ENCODE results near the gene FRMPD1. TPM values are rescaled to one million over a fixed set of nuclear protein-coding genes. Genes with fewer than 3 reads are reported as not detected.

FRMPD1 gene
- polyA plus RNA-seq, 2 of the 4 experiments (the other 2 are of a cell fraction): 0.01 TPM; not detected in 1

- CTCF ChIA-PET: no interaction called here
- Histone ChIP-seq H3K4me1 (no peaks in the 10 kb centered on the region), H3K9me3 (no peaks in the 10 kb centered on the region), H3K4me3 (no peak overlapping the region), H3K4me2 (no peak overlapping the region), H3K27ac (no peak overlapping the region)
- POLR2A ChIA-PET: no interaction called here
- no peak for TF ChIP-seq ATOH8 (CRISPR knock-in tag; IDR thresholded peaks at IDR 0.05; ENCODE audit: low read depth)
- no peak for TF ChIP-seq ZC3H11A (IDR thresholded peaks at IDR 0.05)
- TF ChIP-seq ZSCAN20 (CRISPR knock-in tag; IDR thresholded peaks at IDR 0.05): no peak
- TF ChIP-seq TFCP2L1 (CRISPR knock-in tag; IDR thresholded peaks at IDR 0.05): no peak
- no peak for TF ChIP-seq ZNF302 (CRISPR knock-in tag; IDR thresholded peaks at IDR 0.05)
- TF ChIP-seq USF2 (IDR thresholded peaks at IDR 0.05): no peak
- DNase-seq (ENCODE audit: low read depth in 1 of 2, low spot score in 1 of 2) (no peak), FAIRE-seq (no peak), ATAC-seq (no peak)
- WGBS (ENCODE audit: missing lambda C conversion rate): 64% methylated on average over 5 of the region's 5 CpGs
These were observed 88.5 kb downstream of the FRMPD1 start for GRCh38 chr9:37739222-37739621.

GRCh38 chr9:37740128-37740527 lies 89.4 kb downstream of the FRMPD1 start:
- ChIA-PET POLR2A (no interaction called here), CTCF (no interaction called here)

More at GRCh38 chr9:37740128-37740527, 89.4 kb downstream of the FRMPD1 start:
- ATAC-seq (no peak), DNase-seq (ENCODE audit: low read depth in 1 of 2, low spot score in 1 of 2) (no peak), FAIRE-seq (no peak)
- H3K4me3 ChIP-seq: no peak overlapping the region
- TF ChIP-seq CEBPB (IDR thresholded peaks at IDR 0.05) (no peak), RCOR1 (IDR thresholded peaks at IDR 0.05; ENCODE audit: low read depth, low read length) (no peak), E2F6 (IDR thresholded peaks at IDR 0.05; ENCODE audit: borderline replicate concordance, low read depth) (no peak), MAZ (IDR thresholded peaks at IDR 0.05; ENCODE audit: borderline replicate concordance, low read depth, low read length) (no peak), GATA3 (IDR thresholded peaks at IDR 0.05; ENCODE audit: borderline replicate concordance) (no peak), USF2 (IDR thresholded peaks at IDR 0.05) (no peak), TP53 (CRISPR knock-in tag; IDR thresholded peaks at IDR 0.05) (no peak), MAX (IDR thresholded peaks at IDR 0.05) (no peak), HMGXB4 (CRISPR knock-in tag; IDR thresholded peaks at IDR 0.05; ENCODE audit: borderline replicate concordance) (no peak), FOXS1 (CRISPR knock-in tag; IDR thresholded peaks at IDR 0.05) (no peak), ATOH8 (CRISPR knock-in tag; IDR thresholded peaks at IDR 0.05; ENCODE audit: low read depth) (no peak), HOXB5 (CRISPR knock-in tag; IDR thresholded peaks at IDR 0.05) (no peak), CBX8 (IDR thresholded peaks at IDR 0.05) (no peak), NFE2L2 (conservative IDR thresholded peaks at IDR 0.05; ENCODE audit: low read length) (no peak), ZNF302 (CRISPR knock-in tag; IDR thresholded peaks at IDR 0.05) (no peak), ESRRA (IDR thresholded peaks at IDR 0.05; ENCODE audit: borderline replicate concordance, low read length) (no peak), FOSL2 (IDR thresholded peaks at IDR 0.05) (no peak), FOSL2 (CRISPR knock-in tag; IDR thresholded peaks at IDR 0.05) (no peak)
- no peak overlapping the region for H3K27ac ChIP-seq
- no peaks in the 10 kb centered on the region for H3K9me3 ChIP-seq
- no peaks in the 10 kb centered on the region for H3K4me1 ChIP-seq
- 90% methylated on average over 8 of the region's 16 CpGs for WGBS (ENCODE audit: missing lambda C conversion rate)
- H3K4me2 ChIP-seq: no peak overlapping the region
